ENCODE data around the gene SALL1. TPM values are rescaled to one million over a fixed set of nuclear protein-coding genes. Genes with fewer than 3 reads are reported as not detected.

The SALL1 gene
- total RNA-seq, 1 experiment from 2014 or later: not detected

- no peak overlapping the region for H3K9ac ChIP-seq (ENCODE audit: low read length)
- H3K9me2 ChIP-seq (replicated peaks; ENCODE audit: low read length): no peaks in the 10 kb centered on the region
- H2AFZ ChIP-seq (ENCODE audit: low read length): no peak overlapping the region
- ChIA-PET CTCF (no interaction called here), POLR2A (ENCODE audit: unreplicated experiment) (no interaction called here)
- H3K4me1 ChIP-seq (ENCODE audit: insufficient read depth, low read length): no peaks in the 10 kb centered on the region
- H3K36me3 ChIP-seq (ENCODE audit: low read depth, low read length): no peaks in the 10 kb centered on the region
- H3K4me3 ChIP-seq (ENCODE audit: low read length): no peak overlapping the region
- no peak for TF ChIP-seq EZH2phosphoT487 (IDR thresholded peaks at IDR 0.05; ENCODE audit: borderline replicate concordance, low read length)
- no peak for TF ChIP-seq CTCF (conservative IDR thresholded peaks at IDR 0.05; ENCODE audit: low read depth, low read length)
- no peak for TF ChIP-seq EZH2 (IDR thresholded peaks at IDR 0.05; ENCODE audit: low read length, unreplicated experiment)
- no TSS peak for BruUV-seq (replicated peaks)
- no peak overlapping the region for H3K4me2 ChIP-seq (ENCODE audit: low read length)
- no peaks in the 10 kb centered on the region for H3K27me3 ChIP-seq (ENCODE audit: low read length)
- no peaks in the 10 kb centered on the region for H3K79me2 ChIP-seq (ENCODE audit: low read length)
- DNase-seq (no peak), ATAC-seq (no peak)
- H3F3A ChIP-seq (ENCODE audit: low read length, unreplicated experiment): no peaks in the 10 kb centered on the region
- intact Hi-C loops (cut with micrococcal nuclease): no loop called here
- no peaks in the 10 kb centered on the region for H3K9me3 ChIP-seq (ENCODE audit: low read length)
- no peaks in the 10 kb centered on the region for H4K20me1 ChIP-seq (ENCODE audit: low read length)
- H3K27ac ChIP-seq (ENCODE audit: low read length): no peak overlapping the region
Observed at GRCh38 chr16:51107742-51108141, 43.3 kb downstream of the SALL1 start.

- no peak for ATAC-seq
- TF ChIP-seq EZH2phosphoT487 (IDR thresholded peaks at IDR 0.05; ENCODE audit: borderline replicate concordance, low read length) (no peak), EZH2 (IDR thresholded peaks at IDR 0.05; ENCODE audit: low read length, unreplicated experiment) (no peak), CTCF (conservative IDR thresholded peaks at IDR 0.05; ENCODE audit: low read depth, low read length) (no peak)
- Histone ChIP-seq H2AFZ (ENCODE audit: low read length) (no peak overlapping the region), H3K27ac (ENCODE audit: low read length) (no peak overlapping the region), H4K20me1 (ENCODE audit: low read length) (no peaks in the 10 kb centered on the region), H3K27me3 (ENCODE audit: low read length) (no peaks in the 10 kb centered on the region), H3K9ac (ENCODE audit: low read length) (no peak overlapping the region), H3K36me3 (ENCODE audit: low read depth, low read length) (no peaks in the 10 kb centered on the region), H3K4me1 (ENCODE audit: insufficient read depth, low read length) (no peaks in the 10 kb centered on the region), H3K9me2 (replicated peaks; ENCODE audit: low read length) (no peaks in the 10 kb centered on the region), H3F3A (ENCODE audit: low read length, unreplicated experiment) (no peaks in the 10 kb centered on the region), H3K4me2 (ENCODE audit: low read length) (no peak overlapping the region), H3K79me2 (ENCODE audit: low read length) (no peaks in the 10 kb centered on the region), H3K4me3 (ENCODE audit: low read length) (no peak overlapping the region), H3K9me3 (ENCODE audit: low read length) (no peaks in the 10 kb centered on the region)
- intact Hi-C loops (cut with micrococcal nuclease): no loop called here
- BruUV-seq (replicated peaks): no TSS peak
- no peak for DNase-seq
- CTCF ChIA-PET: no interaction called here
- POLR2A ChIA-PET (ENCODE audit: unreplicated experiment): no interaction called here
Observed at GRCh38 chr16:51106535-51106934, 44.5 kb downstream of the SALL1 start.

GRCh38 chr16:51103590-51103989 is 47.5 kb downstream of the SALL1 start:
- no peak overlapping the region for H3K4me3 ChIP-seq (ENCODE audit: low read length)
- no peaks in the 10 kb centered on the region for H3K36me3 ChIP-seq (ENCODE audit: low read depth, low read length)
- H3K9me2 ChIP-seq (replicated peaks; ENCODE audit: low read length): no peaks in the 10 kb centered on the region
- no peaks in the 10 kb centered on the region for H4K20me1 ChIP-seq (ENCODE audit: low read length)
- CTCF ChIA-PET: no interaction called here
- no peak overlapping the region for H3K4me2 ChIP-seq (ENCODE audit: low read length)
- TF ChIP-seq EZH2phosphoT487 (IDR thresholded peaks at IDR 0.05; ENCODE audit: borderline replicate concordance, low read length) (no peak), EZH2 (IDR thresholded peaks at IDR 0.05; ENCODE audit: low read length, unreplicated experiment) (no peak), CTCF (conservative IDR thresholded peaks at IDR 0.05; ENCODE audit: low read depth, low read length) (no peak)
- ATAC-seq: no peak
- no peak overlapping the region for H3K27ac ChIP-seq (ENCODE audit: low read length)
- intact Hi-C loops (cut with micrococcal nuclease): no loop called here
- H3K9me3 ChIP-seq (ENCODE audit: low read length): no peaks in the 10 kb centered on the region
- no peak overlapping the region for H2AFZ ChIP-seq (ENCODE audit: low read length)
- no TSS peak for BruUV-seq (replicated peaks)
- no peaks in the 10 kb centered on the region for H3K79me2 ChIP-seq (ENCODE audit: low read length)
- H3F3A ChIP-seq (ENCODE audit: low read length, unreplicated experiment): no peaks in the 10 kb centered on the region
- no peak for DNase-seq
- POLR2A ChIA-PET (ENCODE audit: unreplicated experiment): no interaction called here
- H3K9ac ChIP-seq (ENCODE audit: low read length): no peak overlapping the region
- H3K4me1 ChIP-seq (ENCODE audit: insufficient read depth, low read length): no peaks in the 10 kb centered on the region
- no peaks in the 10 kb centered on the region for H3K27me3 ChIP-seq (ENCODE audit: low read length)

All from PC-3 (cell line).